Activated CD8-positive, alpha-beta T cell treated with anti-CD3 and anti-CD28 coated beads, Interleukin-2, amount 10 ng/mL, durations not matched to agents 7 days and 5 days (primary cell): ENCODE measurements around the gene MAP2K4. TPM values are rescaled to one million over a fixed set of nuclear protein-coding genes. Genes with fewer than 3 reads are reported as not detected.

Source experiments
- ATAC-seq: fragments of 150-1000 bp; cut with Tn5 transposase; one replicate; pipeline ENCODE4 v1.10.0; 2021; ENCODE audit warnings: moderate library complexity
- CTCF ChIA-PET: fragments of 350-600 bp; sonication (Branson Sonifier 250); formaldehyde crosslinking; loops from one replicate; lab custom pipeline; 2021; ENCODE audit warnings: antibody characterized with exemption; lab: Charles Lee
- POLR2A ChIA-PET: fragments of 350-600 bp; sonication (Branson Sonifier 250); formaldehyde crosslinking; loops from one replicate; lab custom pipeline; 2021; ENCODE audit warnings: antibody characterized with exemption; lab: Charles Lee
- DNase-seq: peaks from one replicate; pipeline ENCODE4 v3.0.0-alpha.2; 2020
- H3K27ac Mint-ChIP-seq: one replicate; pipeline ENCODE4 v1.8.0; 2021; ENCODE audit warnings: mild to moderate bottlenecking, mixed read lengths
- H3K27me3 Mint-ChIP-seq: one replicate; pipeline ENCODE4 v1.8.0; 2021; ENCODE audit warnings: low read depth, mixed read lengths
- H3K36me3 Mint-ChIP-seq: one replicate; pipeline ENCODE4 v1.8.0; 2021; ENCODE audit warnings: low read depth, mixed read lengths
- H3K4me1 Mint-ChIP-seq: one replicate; pipeline ENCODE4 v1.8.0; 2021; ENCODE audit warnings: low read depth, mixed read lengths
- H3K4me3 Mint-ChIP-seq: one replicate; pipeline ENCODE4 v1.8.0; 2021; ENCODE audit warnings: mild to moderate bottlenecking, mixed read lengths
- H3K9me3 Mint-ChIP-seq: one replicate; pipeline ENCODE4 v1.8.0; 2022; ENCODE audit warnings: mixed read lengths; ENCODE audit not compliant: insufficient read depth
- total RNA-seq, 2 experiments: library from RNA; stranded (reverse); gene quantifications; one replicate each; pipeline ENCODE4 v1.2.3, GENCODE V29; 2021

Gene MAP2K4
- total RNA-seq, 2 experiments from 2014 or later = 43.2 to 45.3 TPM

DNA sequence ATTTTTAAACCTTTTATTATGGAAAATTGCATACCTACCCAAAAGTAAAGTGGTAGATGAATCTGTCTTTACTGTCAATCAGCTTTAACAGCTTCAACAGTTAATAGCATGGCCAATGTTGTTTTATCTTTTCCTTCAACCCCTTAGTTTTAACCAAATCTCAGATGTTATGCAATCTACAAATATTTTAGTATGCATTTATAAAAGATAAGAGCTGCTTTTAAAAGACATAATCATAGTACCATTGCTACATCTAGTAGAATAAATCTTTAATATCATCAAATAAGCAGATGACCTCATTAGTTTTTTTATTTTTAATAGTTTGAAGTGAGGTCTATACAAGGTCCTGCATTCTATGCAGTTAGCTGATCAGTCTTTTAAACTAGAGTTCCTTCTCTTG, 37.9 kb downstream of the MAP2K4 start:
- ATAC-seq (no peak), DNase-seq (no peak)
- no peaks in the 10 kb centered on the region for H3K27me3 Mint-ChIP-seq
- ChIA-PET POLR2A (interaction anchor here (1.0 kb wide), 1 partner anchor 61 kb away, joined by 3 read pairs; the partner anchor contains the start of gene ZNF18), CTCF (no interaction called here)
- peaks cover 51% of the 10 kb centered on the region for H3K4me1 Mint-ChIP-seq
- H3K36me3 Mint-ChIP-seq = peaks cover 47% of the 10 kb centered on the region
- H3K4me3 Mint-ChIP-seq = no peak overlapping the region
- peaks cover 4% of the 10 kb centered on the region for H3K9me3 Mint-ChIP-seq
- no peak overlapping the region for H3K27ac Mint-ChIP-seq

DNA sequence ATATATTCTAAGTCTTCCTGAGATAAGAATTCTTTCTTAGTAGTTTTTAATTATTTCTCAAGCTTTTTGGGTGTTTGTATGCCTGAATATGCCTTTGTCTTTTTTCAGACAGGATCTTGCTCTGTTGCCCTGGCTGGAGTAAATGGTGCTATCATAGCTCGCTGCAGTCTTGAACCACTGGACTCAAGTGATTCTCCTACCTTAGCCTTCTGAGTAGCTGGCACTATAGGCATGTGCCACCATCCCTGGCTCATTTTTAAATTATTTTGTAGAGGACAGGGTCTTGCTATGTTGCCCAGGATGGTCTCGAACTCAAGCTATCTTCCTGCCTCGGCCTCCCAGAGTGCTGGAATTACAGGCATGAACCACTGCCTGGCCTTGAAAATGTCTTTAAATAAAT, 41.6 kb downstream of the MAP2K4 start:
- CTCF ChIA-PET = no interaction called here
- Mint-ChIP-seq H3K27ac (no peak overlapping the region), H3K4me3 (no peak overlapping the region), H3K27me3 (no peaks in the 10 kb centered on the region), H3K9me3 (peaks cover 10% of the 10 kb centered on the region), H3K36me3 (peaks cover 57% of the 10 kb centered on the region), H3K4me1 (peaks cover 16% of the 10 kb centered on the region)
- POLR2A ChIA-PET = no interaction called here
- ATAC-seq (no peak), DNase-seq (no peak)

DNA sequence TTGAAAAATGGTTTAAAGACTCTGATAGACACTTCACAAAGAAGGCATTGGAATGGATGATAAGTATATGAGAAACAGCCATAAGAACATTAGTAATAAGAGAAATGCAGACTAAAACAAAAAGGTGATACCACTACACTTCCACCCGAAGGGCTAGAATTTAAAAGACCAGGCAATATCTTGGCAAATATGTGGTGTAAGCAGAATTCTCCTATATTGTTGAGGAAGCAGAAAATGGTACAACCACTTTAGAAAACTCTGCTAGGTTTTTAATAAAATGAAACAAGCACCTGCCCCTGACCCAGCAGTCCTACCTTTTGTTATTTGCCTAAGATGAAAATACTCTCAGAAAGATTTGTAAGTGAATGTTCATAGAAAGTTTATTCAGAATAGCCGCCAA, 43.7 kb downstream of the MAP2K4 start:
- H3K27ac Mint-ChIP-seq = no peak overlapping the region
- H3K4me3 Mint-ChIP-seq = no peak overlapping the region
- no peaks in the 10 kb centered on the region for H3K27me3 Mint-ChIP-seq
- ChIA-PET CTCF (no interaction called here), POLR2A (no interaction called here)
- H3K9me3 Mint-ChIP-seq = peaks cover 10% of the 10 kb centered on the region
- H3K4me1 Mint-ChIP-seq = peaks cover 6% of the 10 kb centered on the region
- DNase-seq = no peak
- ATAC-seq = no peak
- peaks cover 43% of the 10 kb centered on the region for H3K36me3 Mint-ChIP-seq

DNA sequence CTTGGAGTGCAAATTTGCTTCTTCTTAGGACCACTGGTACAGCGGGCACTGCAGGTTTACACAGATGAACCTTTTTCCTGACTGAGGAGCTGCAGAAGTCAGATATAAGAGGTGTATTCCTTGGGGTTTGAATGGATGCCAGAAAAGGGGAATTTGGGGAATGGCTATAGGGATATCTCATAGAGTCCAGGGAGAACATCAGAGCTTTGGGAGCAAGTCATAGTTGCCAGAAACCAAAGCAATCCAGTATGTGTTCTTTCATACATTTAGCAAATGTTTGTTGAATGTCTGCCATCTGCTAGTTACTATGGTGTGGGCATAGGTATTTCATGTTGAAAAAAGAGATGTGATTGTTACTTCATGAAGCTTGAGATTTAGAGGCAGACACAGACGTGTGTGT, 46.8 kb downstream of the MAP2K4 start:
- POLR2A ChIA-PET = interaction anchor here (1.2 kb wide), 1 partner anchor 70 kb away, joined by 4 read pairs; the partner anchor contains the start of gene ZNF18
- peaks cover 7% of the 10 kb centered on the region for H3K9me3 Mint-ChIP-seq
- CTCF ChIA-PET = no interaction called here
- no peaks in the 10 kb centered on the region for H3K4me1 Mint-ChIP-seq
- peaks cover 34% of the 10 kb centered on the region for H3K36me3 Mint-ChIP-seq
- DNase-seq (no peak), ATAC-seq (no peak)
- H3K27ac Mint-ChIP-seq = no peak overlapping the region
- no peaks in the 10 kb centered on the region for H3K27me3 Mint-ChIP-seq
- no peak overlapping the region for H3K4me3 Mint-ChIP-seq

DNA sequence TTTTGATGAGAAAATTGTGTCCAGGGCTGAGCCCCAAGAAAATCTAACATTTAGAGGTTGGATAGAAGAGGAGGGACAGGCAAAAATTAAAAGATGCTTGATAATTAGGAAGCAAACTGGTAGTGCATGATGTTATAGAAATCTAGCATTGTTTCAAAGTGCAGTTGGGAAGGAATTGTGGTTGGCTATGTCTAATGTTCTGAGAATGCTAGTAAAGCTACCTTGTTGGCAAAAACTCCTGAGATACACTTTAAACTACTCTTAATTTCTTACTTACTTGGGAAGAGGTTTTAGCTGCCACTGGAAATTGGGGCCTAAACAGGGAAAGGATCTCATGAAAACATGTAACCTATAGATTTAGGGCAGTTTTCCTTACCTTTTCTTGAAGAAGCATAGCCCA, 48.3 kb downstream of the MAP2K4 start:
- Mint-ChIP-seq H3K4me1 (no peaks in the 10 kb centered on the region), H3K9me3 (peaks cover 7% of the 10 kb centered on the region), H3K36me3 (peaks cover 36% of the 10 kb centered on the region), H3K4me3 (no peak overlapping the region), H3K27me3 (no peaks in the 10 kb centered on the region), H3K27ac (no peak overlapping the region)
- no peak for ATAC-seq
- ChIA-PET CTCF (no interaction called here), POLR2A (interaction anchor here (1.4 kb wide), 1 partner anchor 71 kb away, joined by 4 read pairs; the partner anchor contains the start of gene ZNF18)
- DNase-seq = no peak

DNA sequence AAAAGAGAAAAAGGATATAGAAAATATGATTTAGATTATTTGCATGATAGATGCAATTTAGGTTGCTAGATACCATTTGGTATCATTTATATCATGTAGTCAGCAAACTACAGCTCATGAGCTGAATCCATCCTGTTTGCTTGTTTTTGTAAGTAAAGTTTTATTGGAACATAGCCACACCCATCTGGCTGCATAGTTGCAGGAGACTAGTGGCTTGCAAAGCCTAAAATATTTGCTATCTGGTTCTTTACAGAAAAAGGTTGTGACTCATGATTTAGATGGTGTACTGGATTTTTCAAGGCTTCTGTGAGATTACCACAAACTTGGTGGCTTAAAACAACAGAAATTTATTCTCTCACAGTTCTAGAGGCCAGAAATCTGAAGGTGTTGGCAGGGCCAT, 49.9 kb downstream of the MAP2K4 start:
- no peaks in the 10 kb centered on the region for H3K27me3 Mint-ChIP-seq
- H3K4me3 Mint-ChIP-seq = no peak overlapping the region
- DNase-seq (no peak), ATAC-seq (no peak)
- ChIA-PET POLR2A (no interaction called here), CTCF (no interaction called here)
- H3K9me3 Mint-ChIP-seq = no peaks in the 10 kb centered on the region
- no peaks in the 10 kb centered on the region for H3K4me1 Mint-ChIP-seq
- no peak overlapping the region for H3K27ac Mint-ChIP-seq
- H3K36me3 Mint-ChIP-seq = peaks cover 33% of the 10 kb centered on the region

DNA sequence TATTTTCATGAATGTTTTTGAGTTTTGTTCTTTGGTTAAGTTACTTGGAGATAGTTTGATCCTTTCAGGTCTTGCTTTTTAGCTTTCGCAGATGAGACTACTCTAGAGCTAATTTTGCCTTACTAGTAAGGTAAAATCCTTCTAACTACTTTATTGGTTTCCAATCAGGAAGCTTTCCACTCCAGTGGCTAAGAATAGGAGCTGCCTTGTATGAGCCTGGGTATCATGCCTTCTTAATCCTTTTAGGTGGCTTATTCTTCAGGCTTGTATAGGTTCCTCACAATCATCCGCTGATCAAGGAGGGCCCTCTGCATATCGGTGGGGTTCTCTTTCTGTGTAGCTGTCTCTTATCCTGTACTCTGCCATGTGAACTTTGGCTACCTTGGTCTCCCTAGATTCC, 53.7 kb downstream of the MAP2K4 start:
- no peak overlapping the region for H3K27ac Mint-ChIP-seq
- peaks cover 54% of the 10 kb centered on the region for H3K36me3 Mint-ChIP-seq
- no peak overlapping the region for H3K4me3 Mint-ChIP-seq
- H3K27me3 Mint-ChIP-seq = no peaks in the 10 kb centered on the region
- peaks cover 10% of the 10 kb centered on the region for H3K4me1 Mint-ChIP-seq
- no peaks in the 10 kb centered on the region for H3K9me3 Mint-ChIP-seq
- CTCF ChIA-PET = no interaction called here
- ATAC-seq (no peak), DNase-seq (no peak)
- POLR2A ChIA-PET = no interaction called here

DNA sequence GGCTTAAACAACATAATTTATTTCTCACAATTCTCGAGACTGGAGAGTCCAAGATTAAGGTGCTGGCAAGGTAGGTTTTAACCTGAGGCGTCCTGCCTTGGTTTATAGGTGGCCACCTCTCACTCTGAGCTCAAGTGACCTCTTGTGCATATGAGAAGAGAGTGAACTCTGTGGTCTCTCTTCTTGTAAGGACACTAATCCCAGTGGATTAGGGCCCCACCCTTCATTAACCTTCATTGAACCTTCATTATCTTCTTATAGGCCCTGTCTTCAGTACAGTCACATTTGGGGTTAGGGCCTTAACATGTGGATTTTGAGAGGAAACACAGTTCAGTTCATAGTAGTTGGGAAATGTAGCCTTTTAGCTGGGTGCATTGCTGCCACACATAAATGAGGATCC, 57.1 kb downstream of the MAP2K4 start:
- H3K27me3 Mint-ChIP-seq = no peaks in the 10 kb centered on the region
- DNase-seq (no peak), ATAC-seq (no peak)
- no peak overlapping the region for H3K27ac Mint-ChIP-seq
- H3K36me3 Mint-ChIP-seq = peaks cover 66% of the 10 kb centered on the region
- H3K9me3 Mint-ChIP-seq = no peaks in the 10 kb centered on the region
- ChIA-PET POLR2A (no interaction called here), CTCF (no interaction called here)
- H3K4me3 Mint-ChIP-seq = no peak overlapping the region
- H3K4me1 Mint-ChIP-seq = peaks cover 26% of the 10 kb centered on the region

DNA sequence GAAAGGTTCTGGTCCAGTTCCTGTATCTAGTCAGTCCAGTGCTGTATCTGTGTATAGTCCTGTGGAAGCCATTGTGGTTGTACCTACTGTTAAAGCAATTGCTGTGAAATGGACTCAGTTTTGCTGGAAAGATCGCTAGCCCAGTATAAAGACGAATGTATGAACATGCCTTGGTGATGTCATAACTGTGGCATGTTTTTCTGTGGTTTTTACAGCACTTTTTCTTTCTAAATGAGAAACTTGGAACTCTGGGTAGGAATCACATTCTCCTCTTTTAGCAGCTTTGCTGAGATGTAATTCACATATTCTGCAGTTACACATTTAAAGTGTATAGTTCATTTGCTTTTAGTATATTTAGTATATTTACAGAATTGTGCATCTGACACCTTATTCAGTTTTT, 58.1 kb downstream of the MAP2K4 start:
- H3K4me1 Mint-ChIP-seq = peaks cover 26% of the 10 kb centered on the region
- CTCF ChIA-PET = no interaction called here
- no peaks in the 10 kb centered on the region for H3K27me3 Mint-ChIP-seq
- H3K36me3 Mint-ChIP-seq = peaks cover 61% of the 10 kb centered on the region
- no peaks in the 10 kb centered on the region for H3K9me3 Mint-ChIP-seq
- no peak overlapping the region for H3K27ac Mint-ChIP-seq
- H3K4me3 Mint-ChIP-seq = no peak overlapping the region
- POLR2A ChIA-PET = no interaction called here
- no peak for DNase-seq
- no peak for ATAC-seq

DNA sequence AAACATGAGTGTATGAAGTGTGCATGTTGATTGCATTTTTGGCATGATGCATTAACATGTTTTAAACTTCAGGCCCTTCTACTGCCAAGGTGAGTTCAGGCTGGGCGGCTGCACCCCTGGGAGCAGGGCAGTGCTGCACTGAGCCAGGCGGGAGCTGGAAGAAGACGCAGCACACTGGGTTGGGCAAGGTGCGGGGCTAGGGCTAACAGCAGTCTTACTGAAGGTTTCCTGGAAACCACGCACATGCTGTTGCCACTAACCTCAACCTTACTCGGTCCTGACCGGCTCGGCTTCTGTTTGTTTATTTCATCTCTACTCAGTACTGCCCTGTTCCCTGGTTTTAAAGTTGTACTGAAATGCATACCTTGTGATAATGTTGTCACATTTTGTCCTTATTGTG, 61.0 kb downstream of the MAP2K4 start:
- ATAC-seq (no peak), DNase-seq (no peak)
- POLR2A ChIA-PET = no interaction called here
- Mint-ChIP-seq H3K36me3 (peaks cover 67% of the 10 kb centered on the region), H3K4me3 (no peak overlapping the region), H3K27ac (peak overlapping the region; percentile 50), H3K4me1 (peaks cover 26% of the 10 kb centered on the region), H3K27me3 (no peaks in the 10 kb centered on the region), H3K9me3 (no peaks in the 10 kb centered on the region)
- CTCF ChIA-PET = no interaction called here

DNA sequence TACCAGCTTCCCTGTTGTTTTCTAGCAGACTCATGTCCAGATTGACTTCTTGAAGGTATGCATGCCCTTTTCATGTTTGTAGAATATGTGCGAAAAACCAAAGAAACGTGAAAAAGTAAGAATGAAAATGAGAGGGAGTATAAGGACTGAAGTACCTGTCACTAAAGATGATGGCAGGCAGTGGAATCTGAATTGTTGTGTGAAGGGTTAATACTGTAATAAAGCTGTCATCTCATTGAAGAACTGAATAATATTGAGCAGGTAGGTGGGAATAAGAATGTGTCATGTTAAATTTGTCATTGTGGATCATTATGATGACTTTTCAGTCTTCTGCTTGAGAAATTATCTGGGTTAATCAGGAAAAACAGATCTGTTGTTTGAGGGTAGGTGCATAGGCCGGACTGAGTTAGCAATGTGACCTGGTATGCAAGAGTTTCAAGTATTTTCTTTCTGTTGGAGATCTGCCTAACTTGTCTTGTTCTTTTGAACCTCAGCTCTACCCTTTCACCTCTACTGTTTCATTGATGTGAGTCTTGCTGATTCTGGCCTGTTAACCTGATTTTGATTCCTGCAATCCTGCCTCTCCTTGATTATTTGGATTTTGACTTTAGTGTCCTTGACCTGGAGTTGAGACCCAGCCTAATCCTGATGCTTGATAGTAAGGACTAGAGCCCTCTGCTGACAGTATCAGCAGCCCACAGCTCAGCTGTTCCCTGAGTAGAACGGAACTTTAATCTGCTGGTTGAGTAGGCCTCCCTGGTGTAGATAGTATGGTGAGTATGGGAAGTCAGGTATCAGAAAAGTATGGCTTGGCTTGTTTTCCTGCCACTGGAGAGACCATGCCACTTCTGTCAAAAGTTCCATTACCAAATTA, 64.6 kb downstream of the MAP2K4 start:
- Mint-ChIP-seq H3K4me1 (peaks cover 32% of the 10 kb centered on the region), H3K9me3 (no peaks in the 10 kb centered on the region), H3K36me3 (peaks cover 52% of the 10 kb centered on the region), H3K27ac (no peak overlapping the region), H3K4me3 (no peak overlapping the region), H3K27me3 (no peaks in the 10 kb centered on the region)
- ChIA-PET CTCF (interaction anchor here (1.1 kb wide), 1 partner anchor 13 kb away, joined by 3 read pairs; no protein-coding TSS in a partner anchor), POLR2A (interaction anchor here (1.7 kb wide), 1 partner anchor 88 kb away, joined by 4 read pairs; the partner anchor contains the start of gene ZNF18)
- ATAC-seq (no peak), DNase-seq (no peak)

DNA sequence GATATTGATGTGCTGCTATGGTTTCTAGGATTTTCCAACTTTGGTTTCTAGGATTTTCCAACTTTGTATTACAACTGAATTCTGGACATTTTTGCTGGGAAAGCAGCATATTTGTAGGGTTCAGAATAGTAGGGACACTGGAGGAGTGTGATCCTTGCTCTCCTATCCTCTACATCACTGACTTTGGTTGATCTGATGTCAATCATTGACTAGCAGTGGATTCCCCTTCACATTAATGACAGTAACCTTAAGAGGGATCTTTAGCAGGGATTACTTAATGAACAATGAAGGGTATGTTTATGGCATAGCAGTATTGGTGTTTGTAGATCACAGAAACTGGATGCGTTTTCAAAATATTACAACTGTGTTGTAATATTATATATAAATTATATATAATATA, 67.4 kb downstream of the MAP2K4 start:
- no peak overlapping the region for H3K27ac Mint-ChIP-seq
- ChIA-PET POLR2A (no interaction called here), CTCF (no interaction called here)
- no peak overlapping the region for H3K4me3 Mint-ChIP-seq
- no peaks in the 10 kb centered on the region for H3K9me3 Mint-ChIP-seq
- H3K4me1 Mint-ChIP-seq = peaks cover 16% of the 10 kb centered on the region
- peaks cover 42% of the 10 kb centered on the region for H3K36me3 Mint-ChIP-seq
- no peak for ATAC-seq
- DNase-seq = no peak
- no peaks in the 10 kb centered on the region for H3K27me3 Mint-ChIP-seq
